SU-DHL-6 (cell line): Measurements from ENCODE around the gene ZNF524.

Experiments
- H2AFZ ChIP-seq: fragments of 200-600 bp; sonication (generic); 2 replicates; pipeline ENCODE4 v1.6.1; 2014; ENCODE audit warnings: low read depth, mild to moderate bottlenecking, moderate library complexity, mixed read lengths, antibody characterized with exemption, low read length; ENCODE audit not compliant: severe bottlenecking
- H3F3A ChIP-seq: fragments of 200-600 bp; shearing (Covaris generic); 2 replicates; pipeline ENCODE4 v1.6.0; 2016; ENCODE audit warnings: antibody characterized with exemption, mild to moderate bottlenecking; ENCODE audit not compliant: insufficient read depth
- H3K27ac ChIP-seq: fragments of 200-600 bp; sonication (generic); 2 replicates; pipeline ENCODE4 v1.5.1; 2016; ENCODE audit warnings: low read depth, mild to moderate bottlenecking, low read length, moderate library complexity, mixed read lengths
- H3K27me3 ChIP-seq: fragments of 200-600 bp; sonication (generic), shearing (Covaris generic); 2 replicates; pipeline ENCODE4 v1.6.0; 2014; ENCODE audit warnings: mild to moderate bottlenecking, low read length
- H3K36me3 ChIP-seq: fragments of 200-600 bp; sonication (generic); 2 replicates; pipeline ENCODE4 v1.6.1; 2014; ENCODE audit warnings: mild to moderate bottlenecking, low read length, mixed read lengths
- H3K4me2 ChIP-seq: fragments of 300-600, 200-600 bp; shearing (Covaris generic), sonication (generic); 2 replicates; pipeline ENCODE4 v1.6.0; 2014; ENCODE audit warnings: low read length, low read depth, mild to moderate bottlenecking; ENCODE audit not compliant: poor library complexity, severe bottlenecking
- H3K4me3 ChIP-seq: fragments of 200-600 bp; sonication (generic); 2 replicates; pipeline ENCODE4 v1.5.1; 2014; ENCODE audit warnings: antibody characterized with exemption, low read length, mild to moderate bottlenecking, mixed read lengths; ENCODE audit not compliant: insufficient read depth, poor library complexity, severe bottlenecking
- H3K79me2 ChIP-seq: fragments of 200-600 bp; sonication (generic); 2 replicates; pipeline ENCODE4 v1.6.1; 2014; ENCODE audit warnings: mild to moderate bottlenecking, low read length, moderate library complexity; ENCODE audit not compliant: insufficient read depth
- H3K9ac ChIP-seq: fragments of 200-600 bp; sonication (generic); 2 replicates; pipeline ENCODE4 v1.7.0; 2014; ENCODE audit warnings: mild to moderate bottlenecking, low read length
- H3K9me2 ChIP-seq: fragments of 200-600 bp; sonication (generic); replicated peaks from 2 replicates; pipeline ENCODE4 v1.6.1; 2014; ENCODE audit warnings: low read length; ENCODE audit not compliant: insufficient read depth
- H3K9me3 ChIP-seq: fragments of 200-600 bp; sonication (generic); 2 replicates; pipeline ENCODE4 v1.6.1; 2014; ENCODE audit warnings: low read length, mixed read lengths; ENCODE audit not compliant: insufficient read depth
- H4K20me1 ChIP-seq: fragments of 200-600 bp; sonication (generic); 2 replicates; pipeline ENCODE4 v1.6.1; 2014; ENCODE audit warnings: low read depth, mild to moderate bottlenecking, antibody characterized with exemption, low read length, moderate library complexity, mixed read lengths
- CTCF ChIP-seq: fragments of 200-600 bp; sonication (generic); IDR thresholded peaks from one replicate; pipeline ENCODE4 v1.5.1; 2017; ENCODE audit warnings: antibody characterized with exemption, mild to moderate bottlenecking, low read length, moderate library complexity; ENCODE audit not compliant: insufficient read depth, poor library complexity, severe bottlenecking
- EZH2phosphoT487 ChIP-seq: fragments of 200-600 bp; sonication (generic), shearing (Covaris generic); conservative IDR thresholded peaks from 2 replicates; pipeline ENCODE4 v1.6.1; 2018; ENCODE audit warnings: mild to moderate bottlenecking, antibody characterized with exemption, low read length, moderate library complexity, mixed read lengths

ZNF524 gene

GRCh38 chr19:55637534-55637933, 37.4 kb downstream of the ZNF524 start:
- H3K9me3 ChIP-seq, result no peaks in the 10 kb centered on the region
- no peaks in the 10 kb centered on the region for H4K20me1 ChIP-seq
- no peak overlapping the region for H3K4me3 ChIP-seq
- no peaks in the 10 kb centered on the region for H3K9me2 ChIP-seq
- H3K9ac ChIP-seq, result no peak overlapping the region
- no peak overlapping the region for H2AFZ ChIP-seq
- no peak overlapping the region for H3K27ac ChIP-seq
- peaks cover 26% of the 10 kb centered on the region for H3K79me2 ChIP-seq
- no peak overlapping the region for H3K4me2 ChIP-seq
- peaks cover 24% of the 10 kb centered on the region for H3F3A ChIP-seq
- TF ChIP-seq EZH2phosphoT487, result no peak
- TF ChIP-seq CTCF, result no peak
- H3K36me3 ChIP-seq, result no peaks in the 10 kb centered on the region
- H3K27me3 ChIP-seq, result no peaks in the 10 kb centered on the region

- Histone ChIP-seq H3K9me2 (no peaks in the 10 kb centered on the region), H3K4me2 (peak overlapping the region; percentile 24), H3K27me3 (no peaks in the 10 kb centered on the region), H3K36me3 (no peaks in the 10 kb centered on the region), H3K9ac (no peak overlapping the region), H4K20me1 (no peaks in the 10 kb centered on the region), H3K27ac (peak overlapping the region; percentile 90; the same call in 1 of the 2 replicates), H3K79me2 (peaks cover 29% of the 10 kb centered on the region), H2AFZ (no peak overlapping the region), H3F3A (peaks cover 26% of the 10 kb centered on the region), H3K4me3 (no peak overlapping the region), H3K9me3 (no peaks in the 10 kb centered on the region)
- peak; percentile 75 for TF ChIP-seq CTCF
- TF ChIP-seq EZH2phosphoT487, result no peak
These were observed 38.8 kb downstream of the ZNF524 start for GRCh38 chr19:55638864-55639359.

GRCh38 chr19:55640043-55640576, 40.0 kb downstream of the ZNF524 start:
- H4K20me1 ChIP-seq, result no peaks in the 10 kb centered on the region
- H3K4me3 ChIP-seq, result peak overlapping the region; percentile 99
- peaks cover 38% of the 10 kb centered on the region for H3K79me2 ChIP-seq
- H2AFZ ChIP-seq, result no peak overlapping the region
- peak overlapping the region; percentile 98 for H3K9ac ChIP-seq
- H3F3A ChIP-seq, result peaks cover 36% of the 10 kb centered on the region
- no peak for TF ChIP-seq EZH2phosphoT487
- TF ChIP-seq CTCF, result no peak
- H3K27me3 ChIP-seq, result no peaks in the 10 kb centered on the region
- peak overlapping the region; percentile 71 for H3K4me2 ChIP-seq
- H3K36me3 ChIP-seq, result no peaks in the 10 kb centered on the region; the same call in 1 of the 2 replicates
- peak overlapping the region; percentile 90 for H3K27ac ChIP-seq
- no peaks in the 10 kb centered on the region for H3K9me3 ChIP-seq
- H3K9me2 ChIP-seq, result no peaks in the 10 kb centered on the region
